ENCODE results near the gene ZNF217.

DNA sequence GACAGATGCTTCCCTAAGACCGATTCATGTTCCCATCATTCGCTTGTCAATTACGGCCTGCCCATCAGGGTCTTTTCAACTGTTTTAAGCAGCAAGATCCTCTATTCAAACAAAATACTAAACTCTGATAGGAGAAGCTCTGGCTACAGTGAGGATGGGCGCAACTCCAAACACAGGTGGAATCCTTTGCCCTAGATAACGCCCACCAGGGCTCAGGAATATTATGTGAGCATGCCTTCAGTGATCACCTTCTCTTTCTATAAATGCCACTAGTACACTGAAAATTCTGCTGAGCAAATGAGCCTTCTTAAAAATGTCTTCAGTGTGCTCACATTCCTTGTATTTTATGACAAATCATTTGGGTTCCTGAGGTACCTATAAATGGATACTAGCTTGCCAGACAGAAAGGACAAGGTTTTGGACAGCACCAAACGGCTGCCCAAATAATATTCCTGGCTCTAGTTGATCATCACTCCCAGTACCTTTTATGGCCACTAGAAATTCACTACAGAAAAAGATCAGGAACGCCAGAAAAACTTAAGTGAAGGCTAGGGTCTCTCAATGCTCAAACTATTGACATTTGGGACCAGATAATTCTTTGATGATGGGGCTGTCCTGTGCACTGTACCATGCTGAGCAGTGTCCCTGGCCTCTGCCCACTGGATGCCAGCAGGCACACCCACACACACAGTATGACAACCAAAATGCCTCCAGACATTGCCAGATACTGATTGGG is 13.1 kb downstream of the ZNF217 start:
- TF ChIP-seq POLR2A (IDR thresholded peaks at IDR 0.05; ENCODE audit: low read depth, low read length) (0 out of 2 replicates have a peak, but pooled peaks have one; percentile 15), TAF1 (IDR thresholded peaks at IDR 0.05; ENCODE audit: borderline replicate concordance, low read depth, low read length) (no peak)
